Activated CD8-positive, alpha-beta memory T cell treated with anti-CD3 and anti-CD28 coated beads, Interleukin-2, amount 50 U/mL, for 24 hours (primary cell): ENCODE measurements around the gene SLC38A10.

Experiments used
- DNase-seq: peaks from one replicate; pipeline ENCODE4 v3.0.0-alpha.2; 2020; ENCODE audit errors: extremely low read depth

Gene SLC38A10

DNA sequence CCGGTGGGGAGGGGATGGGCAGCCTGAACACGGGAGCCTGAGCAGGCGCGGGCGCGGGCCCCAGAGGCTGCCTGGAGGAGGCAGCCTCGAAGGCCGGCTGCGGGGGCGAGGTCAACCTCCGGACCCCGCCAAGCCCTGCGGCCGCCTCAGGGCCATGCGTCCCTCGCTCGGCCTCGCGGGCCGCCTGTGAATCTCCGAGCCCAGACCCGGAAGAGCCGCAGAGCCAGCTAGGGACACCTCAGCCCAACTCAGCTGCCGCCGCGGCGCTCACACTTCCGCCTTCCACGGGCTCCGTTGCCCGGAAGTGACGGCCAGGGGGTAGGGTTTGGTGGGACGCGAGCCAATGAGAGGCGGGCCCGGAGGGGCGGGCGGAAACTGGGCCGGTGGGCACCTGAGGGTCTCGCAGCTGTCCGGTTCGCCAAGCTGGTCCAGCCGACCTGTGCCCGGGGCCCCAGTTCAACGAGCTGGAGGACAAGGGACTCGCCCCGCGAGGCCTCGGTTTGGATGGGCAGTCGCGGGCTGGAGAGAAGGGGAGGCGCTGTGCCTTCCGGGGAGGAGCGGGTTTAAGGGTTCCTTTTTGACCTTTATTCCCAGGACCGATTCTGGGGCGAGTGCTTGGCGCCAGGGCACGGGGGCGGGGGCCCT, at the start of gene SLC38A10:
SLC38A10 (minus strand) TSS at position 277 of the 645 bp plus-strand sequence. CDS start 386 bp downstream, outside the sequence.
- peak; percentile 83 for DNase-seq

DNA sequence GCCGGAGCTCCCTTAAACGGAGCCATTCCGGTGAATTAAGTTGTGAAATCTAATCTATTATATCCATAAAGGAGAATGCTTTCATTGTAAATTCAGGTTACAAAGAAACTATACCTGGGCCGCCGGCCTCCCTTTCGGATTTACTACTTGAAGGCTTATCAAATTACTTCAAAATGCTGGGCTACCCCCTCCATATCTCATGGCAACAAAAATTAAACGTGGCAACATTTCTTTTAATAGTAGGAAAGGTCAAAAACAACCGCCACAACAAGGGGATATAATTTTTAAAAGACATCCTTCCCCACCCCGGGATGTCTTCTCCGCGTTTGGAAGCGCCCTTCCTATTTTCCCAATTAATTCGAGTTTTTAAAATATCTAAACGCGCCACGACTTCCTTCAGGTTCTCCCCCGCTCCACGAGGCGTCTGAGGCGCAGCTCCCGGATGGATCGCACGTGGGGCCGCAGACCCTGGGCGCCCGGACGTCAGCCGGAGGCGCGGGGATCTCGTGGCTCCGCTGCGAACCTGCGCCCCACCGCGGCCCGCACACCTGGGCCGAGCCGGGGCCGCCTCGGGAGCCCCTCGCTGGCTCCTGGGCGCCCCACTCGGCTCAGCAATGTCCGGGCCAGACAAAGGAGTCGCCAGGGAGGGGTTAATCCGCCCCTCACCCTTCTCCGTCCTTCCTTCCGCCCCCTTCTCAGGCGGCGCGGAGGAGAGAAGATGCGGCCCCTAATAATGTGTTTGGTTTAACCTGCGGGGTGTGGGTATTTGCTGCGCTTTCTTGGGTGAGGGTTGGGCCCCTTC, 47.4 kb upstream of the SLC38A10 start:
- no peak for DNase-seq

DNA sequence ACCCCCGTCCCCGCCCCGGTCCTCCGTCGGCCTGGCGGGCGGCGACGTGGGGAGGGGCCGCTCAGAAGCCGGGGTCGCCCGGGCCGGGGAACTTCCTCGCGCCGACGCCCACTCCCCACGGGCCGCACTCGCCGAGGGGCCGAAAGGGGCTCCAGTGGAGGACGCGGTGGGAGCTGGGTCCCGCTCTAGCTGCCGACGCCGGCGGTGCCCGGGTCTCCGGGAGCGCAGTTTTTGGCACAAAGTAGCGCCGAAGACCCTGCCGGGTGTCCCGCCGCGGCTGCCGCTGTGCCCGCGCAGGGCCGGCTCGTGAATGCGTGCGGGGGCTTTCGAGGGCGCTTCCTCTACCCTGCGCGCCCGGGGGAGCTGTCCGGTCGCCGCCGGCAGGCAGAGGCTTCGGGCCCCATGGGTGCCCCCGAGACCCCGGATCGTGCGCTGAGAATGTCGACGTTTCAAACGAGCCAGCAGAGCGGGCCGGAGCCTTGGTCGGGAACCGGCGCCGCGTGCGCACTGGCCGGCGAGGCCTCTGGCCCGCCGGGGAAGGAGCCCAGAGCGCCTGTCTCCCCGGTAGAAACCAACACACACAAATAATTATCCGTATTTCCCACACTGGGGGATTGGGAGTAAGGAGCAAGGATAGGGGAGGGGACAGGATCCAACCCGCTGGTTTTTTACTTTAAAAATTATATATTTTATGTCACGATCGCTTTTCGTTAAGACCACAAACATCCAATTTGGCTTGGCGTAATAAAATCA, 46.6 kb upstream of the SLC38A10 start:
- DNase-seq: no peak

DNA sequence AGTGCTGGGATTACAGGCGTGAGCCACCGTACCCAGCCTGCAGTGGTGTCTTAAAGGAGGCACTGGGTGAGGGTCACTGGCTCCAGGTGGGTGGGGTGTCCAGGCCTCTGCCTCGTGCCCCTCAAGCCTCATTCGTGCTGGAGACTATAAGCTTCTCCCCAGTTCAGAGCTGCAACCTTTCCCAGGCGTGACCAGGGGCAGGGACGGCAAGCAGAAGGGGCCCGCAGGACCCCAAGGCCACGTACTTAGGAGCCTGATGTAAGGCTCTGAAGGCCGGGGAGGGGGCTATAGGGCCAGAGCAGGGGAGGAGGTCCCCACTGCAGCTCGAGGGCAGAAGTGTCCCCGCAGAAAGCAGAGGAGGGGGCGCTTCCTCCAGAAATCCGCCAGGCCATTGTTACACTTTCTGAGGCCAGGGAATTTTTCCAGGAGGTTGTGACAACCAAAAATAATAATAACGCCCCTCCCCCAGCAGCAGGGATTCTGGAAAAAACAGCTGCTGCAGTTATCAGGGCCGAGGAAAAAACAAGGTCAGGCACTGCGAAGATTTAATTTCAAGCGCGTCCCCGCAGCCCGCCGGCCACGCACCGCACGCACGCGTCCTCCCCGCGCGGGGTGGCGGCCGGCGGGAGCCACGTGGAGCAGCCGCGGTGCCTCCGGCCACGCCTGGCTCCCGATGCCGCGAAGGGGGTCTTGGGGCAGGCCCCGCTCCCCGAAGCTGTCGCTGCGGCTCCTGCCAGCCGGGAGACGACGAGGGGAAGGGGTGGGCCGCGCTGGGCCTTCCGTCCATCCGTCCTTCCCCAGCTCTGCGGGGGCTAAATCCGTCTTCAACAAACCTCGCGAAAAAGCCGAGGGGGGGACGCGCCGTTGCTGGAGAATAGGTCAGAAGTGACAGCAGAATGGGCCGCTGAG, 45.8 kb upstream of the SLC38A10 start:
- no peak for DNase-seq

DNA sequence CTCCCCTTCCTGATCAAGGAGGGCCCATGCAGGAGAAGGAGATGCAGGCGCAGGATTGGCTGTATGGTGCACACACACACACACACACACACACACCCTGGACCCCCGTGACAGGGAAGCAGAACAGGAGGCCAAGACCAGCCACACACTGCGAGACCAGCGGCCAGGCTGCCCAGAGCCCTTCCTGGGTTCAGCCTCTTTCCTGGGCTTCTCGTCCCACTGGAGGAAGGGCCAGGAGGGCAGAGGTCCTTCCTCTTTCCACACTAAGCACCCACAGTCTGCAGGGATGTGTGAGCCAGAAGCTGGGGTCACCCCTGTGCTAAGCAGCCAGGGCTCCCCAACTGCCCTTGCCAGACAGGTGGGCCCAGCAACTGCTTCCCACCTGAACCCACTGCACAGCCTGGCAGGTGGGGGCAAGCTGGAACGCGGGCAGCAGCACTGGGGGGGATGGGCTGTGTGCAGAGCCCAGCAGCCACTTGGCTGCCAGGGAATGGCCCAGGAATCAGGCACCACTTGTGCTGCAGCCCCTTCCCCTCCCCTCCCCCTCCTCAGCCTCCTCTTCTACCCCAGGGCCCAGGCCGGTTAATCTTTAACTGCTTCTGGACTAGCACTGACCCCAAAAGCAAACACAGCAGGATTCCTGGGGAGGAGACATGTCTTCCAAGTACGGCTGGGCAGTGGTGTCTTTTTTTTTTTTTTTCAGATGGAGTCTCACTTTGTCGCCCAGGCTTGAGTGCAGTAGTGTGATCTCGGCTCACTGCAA, 44.6 kb upstream of the SLC38A10 start:
- DNase-seq: no peak

DNA sequence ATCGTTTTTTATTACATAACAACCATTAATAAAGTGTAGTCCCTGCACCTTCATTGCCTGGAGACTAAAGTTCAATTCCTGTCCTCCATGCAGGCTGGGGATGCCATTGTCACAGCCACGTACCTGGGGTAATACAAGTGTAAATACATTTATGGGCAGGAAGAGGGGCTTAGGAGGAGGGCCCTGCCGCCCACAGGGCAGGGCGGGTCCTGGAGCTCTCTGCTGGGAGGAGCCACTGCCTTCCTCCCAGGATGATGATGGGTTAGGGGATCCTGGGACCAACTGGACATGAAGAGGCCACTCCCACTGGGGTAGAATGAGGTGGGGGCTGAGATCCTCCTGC, 44.1 kb upstream of the SLC38A10 start:
- DNase-seq: no peak

DNA sequence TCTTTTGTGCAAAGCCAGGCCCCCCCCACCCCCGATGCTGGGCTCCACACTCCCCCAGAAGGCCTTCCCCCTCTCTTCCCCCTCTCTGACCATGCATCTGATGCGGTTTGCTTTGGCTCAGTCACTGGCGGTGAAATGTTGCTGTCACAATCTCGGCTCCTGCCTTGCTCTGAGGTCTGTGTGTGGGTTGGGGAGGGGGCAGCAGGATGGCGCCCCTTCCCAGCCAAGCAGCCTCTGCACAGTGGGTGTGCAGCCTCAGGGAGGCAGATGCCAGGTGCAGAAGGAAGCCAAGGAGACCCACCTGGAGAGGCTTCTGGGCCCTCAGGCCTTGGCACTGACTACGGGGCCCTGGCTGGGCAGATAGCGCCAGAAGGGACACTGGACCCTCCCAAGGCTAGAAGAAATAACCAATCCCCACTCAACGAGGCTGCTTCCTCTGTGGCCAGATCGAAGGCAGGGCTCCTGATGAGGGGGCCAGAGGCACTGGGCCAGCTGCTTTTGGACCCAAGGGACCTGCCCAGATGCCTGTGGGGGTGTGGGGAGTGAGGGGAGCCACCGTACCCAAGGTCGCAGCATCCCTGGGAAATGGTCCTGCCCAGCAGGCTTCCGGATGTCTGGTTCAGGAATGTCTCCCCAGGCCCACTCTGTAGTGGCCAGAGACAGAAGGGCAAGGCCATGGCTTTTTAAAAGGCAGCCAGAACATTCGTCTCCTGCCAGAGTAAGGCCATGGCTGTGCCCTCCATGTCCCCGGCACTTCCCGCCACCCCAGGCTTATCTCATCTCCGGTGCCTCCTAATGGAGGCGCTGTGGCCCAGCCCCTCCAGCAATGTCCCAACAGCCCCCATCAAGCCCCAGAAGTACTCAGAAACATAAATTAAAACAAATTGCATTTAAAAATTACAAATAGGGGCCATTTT, 43.4 kb upstream of the SLC38A10 start:
- no peak for DNase-seq

DNA sequence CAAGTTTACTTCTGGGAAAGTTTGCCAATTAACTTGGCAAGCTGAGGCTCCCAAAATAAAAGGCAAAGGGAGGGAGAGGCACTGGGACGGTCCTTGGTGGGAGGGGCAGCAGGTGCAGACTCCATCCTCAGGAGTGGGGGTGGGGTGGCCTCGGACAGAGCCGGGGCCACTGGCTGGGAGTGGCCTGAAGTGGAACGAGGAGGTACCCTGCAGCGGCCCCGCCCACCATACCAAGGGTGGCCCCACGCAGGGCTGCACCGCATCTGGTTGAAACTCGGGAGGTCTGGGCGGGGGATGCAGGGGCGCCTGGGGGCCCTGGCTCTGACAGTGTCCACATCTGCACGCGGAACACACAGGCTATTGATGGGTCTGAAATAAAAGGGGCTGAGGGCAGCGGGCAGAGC, 42.4 kb upstream of the SLC38A10 start:
- no peak for DNase-seq

DNA sequence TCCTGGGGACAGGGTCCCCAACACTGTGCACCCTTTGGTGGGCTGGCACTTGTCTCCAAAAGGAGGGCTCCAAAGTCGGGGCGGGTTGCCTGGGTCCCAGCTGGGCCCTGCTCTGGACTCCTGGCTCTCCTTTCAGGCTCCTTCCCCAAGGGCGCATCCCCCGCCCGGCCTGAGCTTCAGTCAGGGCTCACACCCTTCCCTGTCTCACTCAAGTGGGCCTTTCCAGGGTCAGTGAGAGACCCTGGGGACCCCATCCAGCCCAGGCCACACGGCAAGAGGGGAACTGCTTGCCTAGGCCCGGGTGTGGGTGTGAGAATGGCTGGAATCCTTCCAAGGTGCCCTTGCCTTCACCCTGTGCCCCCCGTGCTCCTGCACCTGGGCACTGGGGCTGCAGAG, 41.8 kb upstream of the SLC38A10 start:
- no peak for DNase-seq

DNA sequence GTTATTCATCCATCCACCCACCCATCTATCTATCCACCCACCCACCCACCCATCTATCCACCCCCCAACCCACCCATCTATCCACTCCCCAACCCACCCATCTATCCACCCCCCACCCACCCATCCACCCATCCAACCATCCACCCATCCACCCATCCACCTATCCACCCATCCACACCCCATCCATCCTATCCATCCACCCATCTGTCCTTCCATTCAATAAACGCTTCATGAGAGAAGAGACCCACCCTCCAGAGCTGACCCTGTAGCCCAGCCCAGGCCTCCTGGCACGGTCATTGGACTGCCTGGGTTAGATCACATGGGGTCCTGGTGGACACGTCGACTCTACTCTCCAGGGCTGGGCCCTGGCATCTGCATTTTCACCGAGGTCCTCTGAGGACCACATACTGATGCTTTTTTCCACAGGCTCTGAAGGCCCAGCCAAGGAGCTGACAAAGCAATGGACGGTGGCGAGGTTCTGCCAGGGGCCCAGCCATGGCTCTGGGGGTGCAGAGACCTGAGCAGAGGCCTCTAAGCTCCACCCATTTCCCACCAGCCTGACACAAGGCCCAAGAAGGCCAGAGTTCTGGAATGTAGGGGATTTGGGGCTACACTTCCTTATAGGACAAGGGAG, 41.3 kb upstream of the SLC38A10 start:
- no peak for DNase-seq

DNA sequence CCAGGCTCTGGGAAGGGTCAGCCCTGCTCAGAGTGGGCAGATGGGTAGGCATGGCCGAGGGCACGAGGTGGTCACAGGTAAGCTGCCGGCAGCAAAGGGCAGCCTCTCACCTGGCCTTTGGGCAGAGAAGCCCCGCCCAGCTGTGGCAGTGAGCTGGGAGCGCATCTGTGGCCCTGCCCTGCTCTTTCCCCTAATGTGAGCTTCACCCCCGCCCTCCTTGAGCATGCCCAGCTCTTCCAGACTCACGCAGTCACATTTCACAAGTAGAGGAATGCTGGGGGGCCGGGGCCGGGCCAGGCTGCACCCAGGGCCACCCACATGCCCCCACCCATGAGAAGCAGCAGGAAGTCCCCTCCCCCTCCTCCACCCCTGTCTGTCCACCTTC, 40.7 kb upstream of the SLC38A10 start:
- no peak for DNase-seq

DNA sequence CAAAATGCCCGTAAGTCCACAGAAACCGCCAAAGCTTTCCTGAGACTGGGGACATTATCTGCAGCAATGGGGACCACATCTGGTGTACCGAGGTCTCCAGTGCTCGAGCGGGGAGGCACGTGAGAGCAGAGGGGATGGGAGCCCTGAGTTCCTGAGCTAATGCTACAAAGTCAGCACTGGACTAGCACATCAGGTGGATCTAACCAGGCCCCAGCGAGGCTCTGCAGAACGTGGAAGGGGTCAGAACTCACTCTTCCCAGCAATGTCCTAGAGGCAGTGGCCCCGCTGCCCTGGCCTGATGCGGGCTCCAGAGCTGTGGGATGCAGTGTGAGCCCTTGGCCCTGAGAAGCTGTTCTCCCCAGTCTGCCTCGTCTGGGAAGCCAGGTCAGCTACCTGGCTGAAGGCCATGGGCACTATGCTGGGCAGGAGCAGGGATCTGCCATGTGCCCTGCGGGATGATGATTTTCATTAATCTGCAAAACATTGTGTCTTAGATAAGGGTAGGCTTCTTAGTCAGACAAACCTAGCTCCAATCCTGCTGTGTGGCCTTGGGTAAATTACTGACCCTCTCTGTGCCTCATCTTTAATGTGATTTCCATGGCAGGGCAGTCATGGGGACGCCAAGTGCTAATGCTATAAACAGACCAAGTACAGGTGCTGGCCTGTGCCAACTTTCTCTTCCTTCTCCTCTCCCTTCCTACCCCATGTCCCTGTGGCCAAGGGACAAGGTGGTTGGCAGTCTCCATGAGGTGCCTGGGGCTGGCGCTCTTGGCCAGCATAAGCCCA, 40.1 kb upstream of the SLC38A10 start:
- DNase-seq: no peak

DNA sequence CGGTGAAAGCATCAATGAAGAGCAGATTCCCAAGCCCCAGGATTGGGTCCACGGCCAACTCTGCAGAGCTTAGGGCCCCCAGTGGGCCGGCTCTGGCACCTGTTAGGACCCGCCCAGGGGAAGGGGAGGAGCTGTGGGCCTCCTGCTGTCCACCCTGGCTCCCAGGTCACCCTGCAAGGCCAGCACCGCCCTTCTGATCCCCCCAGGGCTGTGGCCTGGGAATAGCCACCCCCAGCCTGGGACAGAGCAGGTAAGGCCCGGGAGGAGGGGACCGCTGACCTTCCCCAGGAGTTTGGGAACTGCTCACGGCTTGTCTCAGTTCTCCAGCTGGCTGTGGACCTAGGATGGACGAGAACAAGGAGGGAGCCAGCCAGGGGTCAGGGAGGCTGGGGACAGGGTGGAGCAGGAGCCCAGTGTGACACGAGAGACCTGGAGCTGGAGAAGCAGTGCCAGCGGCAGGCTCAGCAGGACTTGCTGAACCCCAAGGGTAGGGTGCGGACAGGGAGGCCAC, 39.3 kb upstream of the SLC38A10 start:
- no peak for DNase-seq

DNA sequence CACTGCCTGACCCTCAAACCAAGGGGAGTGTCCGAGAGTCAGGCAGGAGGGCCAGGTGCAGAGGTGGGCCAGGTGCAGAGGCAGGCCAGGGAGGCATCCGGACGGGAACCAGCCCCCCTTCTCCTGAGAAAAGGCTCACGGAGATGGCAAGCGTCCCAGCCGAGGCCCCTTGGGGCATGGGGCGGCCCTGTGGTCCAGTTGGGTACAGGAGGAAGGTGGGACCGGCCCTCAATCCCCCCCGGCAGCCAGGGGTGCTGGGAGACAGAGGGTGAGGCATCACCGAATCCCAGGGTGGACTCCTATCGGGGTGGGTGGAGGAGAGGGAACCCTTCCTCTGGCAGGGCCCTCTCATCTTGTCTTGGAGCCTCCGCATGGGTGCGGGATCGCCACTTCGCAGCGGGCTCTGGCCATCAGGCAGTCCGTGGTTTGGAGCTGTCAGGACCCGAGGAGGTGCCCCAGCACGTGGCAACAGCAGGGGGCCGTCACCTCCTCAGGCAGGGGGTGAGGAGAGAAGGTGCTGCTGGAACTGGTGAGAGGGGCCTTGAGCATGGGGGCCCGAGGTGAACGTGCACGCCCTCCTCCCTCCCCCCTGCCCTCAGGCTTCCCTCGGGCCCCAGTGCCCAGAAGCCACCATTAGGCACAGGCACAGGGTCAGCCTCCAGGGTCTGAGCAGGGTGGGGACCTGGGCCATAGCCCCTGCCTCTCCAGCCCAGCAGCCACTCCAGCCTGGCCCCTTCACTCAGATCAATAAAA, 38.7 kb upstream of the SLC38A10 start:
- DNase-seq: no peak

DNA sequence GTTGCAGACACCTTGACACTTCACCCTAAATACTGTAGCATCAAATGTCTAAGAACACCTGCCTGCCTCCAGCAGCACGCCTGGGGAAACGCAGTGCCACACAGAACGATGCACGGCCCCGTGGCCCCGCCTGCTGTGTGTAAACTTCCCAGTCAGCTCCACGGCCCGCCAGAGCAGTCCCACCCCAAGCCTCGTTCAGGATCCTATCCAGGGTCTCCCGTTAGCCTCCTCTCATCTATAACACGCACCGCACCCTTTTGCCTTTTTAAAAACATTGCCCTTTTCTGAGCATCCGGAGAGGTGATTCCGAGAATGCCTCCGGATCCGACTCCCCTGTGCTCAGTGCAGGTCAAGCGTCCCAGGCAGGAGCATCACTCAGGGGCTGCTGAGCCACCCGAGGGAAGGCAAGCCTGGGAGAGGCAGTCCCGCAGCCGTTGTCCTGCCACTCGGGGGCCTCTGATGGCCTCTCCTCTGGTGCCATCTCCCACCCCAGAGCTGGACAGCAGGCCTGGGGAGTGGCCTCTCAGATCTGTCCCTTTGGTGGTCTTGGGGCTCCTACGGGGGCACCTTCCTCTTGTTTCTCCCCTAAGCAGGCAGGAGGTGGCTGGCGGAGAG, 37.9 kb upstream of the SLC38A10 start:
- no peak for DNase-seq

DNA sequence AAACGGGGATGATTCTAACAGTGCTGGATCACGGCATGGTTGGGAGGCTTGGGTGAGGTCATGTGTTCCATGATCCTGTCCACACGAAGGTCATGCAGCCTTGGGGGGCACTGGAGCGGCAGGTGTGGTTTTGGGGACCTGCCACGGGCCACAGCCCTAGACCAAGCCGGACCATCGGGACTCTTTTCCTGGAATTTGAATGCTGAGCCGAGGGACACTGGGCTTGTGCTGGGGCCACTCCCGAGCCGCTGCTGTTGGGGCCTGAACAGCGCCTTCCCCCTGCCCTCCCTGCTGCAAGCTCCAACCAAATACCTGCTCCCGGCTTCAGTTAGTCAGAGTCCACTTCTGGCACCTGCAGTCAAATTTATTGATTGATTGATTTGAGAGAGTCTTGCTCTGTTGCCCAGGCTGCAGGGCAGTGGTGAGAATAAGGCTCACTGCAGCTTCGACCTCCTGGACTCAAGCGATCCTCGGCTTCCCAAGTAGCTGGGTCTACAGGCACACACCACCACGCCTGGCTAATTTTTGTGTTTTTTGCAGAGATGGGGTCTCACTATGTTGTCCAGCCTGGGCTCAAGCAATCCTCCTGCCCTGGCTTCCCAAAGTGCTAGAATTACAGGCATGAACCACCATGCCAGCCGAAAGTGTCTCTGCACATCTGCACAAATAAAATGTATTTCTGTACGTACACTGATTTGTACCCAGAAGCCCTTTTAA, 37.2 kb upstream of the SLC38A10 start:
- no peak for DNase-seq
